ENCODE measurements around the gene POLR2F. TPM values are rescaled to one million over a fixed set of nuclear protein-coding genes. Genes with fewer than 3 reads are reported as not detected.

POLR2F gene
- total RNA-seq, 4 donors from 2014 or later = 33.3 to 83.9 (median 57.6) TPM

DNA sequence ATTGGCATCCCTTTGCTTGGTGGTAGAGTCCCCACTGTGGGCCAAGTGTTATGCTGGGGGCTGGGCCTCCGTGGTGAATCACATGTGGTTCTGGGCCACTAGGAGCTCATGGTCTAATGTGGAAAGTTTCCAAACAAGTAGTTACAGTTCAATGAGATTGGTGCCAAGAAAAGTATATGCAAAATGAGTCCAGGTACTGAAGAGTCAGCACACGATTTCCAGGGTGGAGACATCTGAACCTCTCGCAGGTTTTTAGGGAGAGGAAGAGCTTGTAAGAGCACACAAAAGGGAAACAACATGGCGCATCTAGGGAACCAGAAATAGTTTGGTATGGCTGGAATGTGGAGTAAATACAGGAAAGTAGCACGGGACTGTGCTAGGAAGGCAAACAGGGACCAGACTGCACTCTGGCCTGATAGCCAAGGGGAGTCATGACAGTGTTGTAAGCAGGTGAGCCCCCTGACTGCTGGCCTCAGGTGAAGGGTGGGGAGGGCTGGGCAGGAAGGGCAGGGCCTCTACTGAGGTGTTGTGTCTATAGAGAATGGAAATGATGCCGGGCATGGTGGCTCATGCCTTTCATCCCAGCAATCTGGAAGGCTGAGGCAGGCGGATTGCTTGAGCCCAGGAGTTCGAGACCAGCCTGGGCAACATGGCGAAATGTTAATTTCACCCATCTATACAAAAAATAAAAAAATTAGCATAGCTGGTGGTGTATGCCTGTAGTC is 12.6 kb downstream of the POLR2F start:
- no peak for DNase-seq (ENCODE audit: low spot score in 2 of 2)
- 66 to 73% methylated on average over 9 of the region's 9 CpGs for WGBS, 2 donors
- intact Hi-C loops (cut with DNase I; ENCODE audit: low total_unique reads) = loop anchor here (5.0 kb wide), 1 partner anchor 149 kb away; no protein-coding TSS in a partner anchor
- TF ChIP-seq CTCF (IDR thresholded peaks at IDR 0.05) (no peak), POLR2A (IDR thresholded peaks at IDR 0.05) (no peak)
- no peak overlapping the region for H3K4me3 ChIP-seq (ENCODE audit: low read depth, poor library complexity, severe bottlenecking)

DNA sequence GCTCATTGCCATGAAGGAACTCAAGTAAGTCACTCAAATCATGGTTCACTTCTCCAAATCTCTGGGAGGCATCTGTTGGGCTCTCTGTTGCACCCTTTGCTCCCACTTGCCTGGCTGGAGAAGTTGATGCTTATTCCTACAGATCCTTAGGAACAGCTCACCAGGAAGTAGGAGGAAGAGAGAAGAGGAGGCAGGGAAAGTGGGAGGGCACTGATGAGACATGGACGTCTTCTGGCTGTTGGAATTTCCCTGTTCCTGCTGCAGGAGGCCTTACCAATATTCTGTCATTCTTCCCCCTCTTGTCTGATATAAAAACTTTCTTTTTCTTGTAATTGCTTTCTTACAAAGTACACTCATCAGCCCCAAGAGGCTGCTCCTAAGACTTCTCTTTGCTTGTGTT is 13.6 kb downstream of the POLR2F start:
- no peak for TF ChIP-seq POLR2A (IDR thresholded peaks at IDR 0.05)
- TF ChIP-seq CTCF (IDR thresholded peaks at IDR 0.05) = no peak
- DNase-seq (ENCODE audit: low spot score in 2 of 2) = no peak
- no peak overlapping the region for H3K4me3 ChIP-seq (ENCODE audit: low read depth, poor library complexity, severe bottlenecking)
- intact Hi-C loops (cut with DNase I; ENCODE audit: low total_unique reads) = loop anchor here (5.0 kb wide), 1 partner anchor 150 kb away; no protein-coding TSS in a partner anchor
- WGBS, 2 donors = 63 to 64% methylated on average over 1 of the region's 1 CpG

- intact Hi-C loops (cut with DNase I; ENCODE audit: low total_unique reads) = loop anchor here (5.0 kb wide), 1 partner anchor 151 kb away; no protein-coding TSS in a partner anchor
- DNase-seq (ENCODE audit: low spot score in 2 of 2) = no peak
- WGBS, 2 donors = 91 to 92% methylated on average over 13 to 14 of the region's 14 CpGs
- TF ChIP-seq CTCF (IDR thresholded peaks at IDR 0.05) (no peak), POLR2A (IDR thresholded peaks at IDR 0.05) (no peak)
- no peak overlapping the region for H3K4me3 ChIP-seq (ENCODE audit: low read depth, poor library complexity, severe bottlenecking)
These were observed 14.3 kb downstream of the POLR2F start for GRCh38 chr22:37967637-37968451.

GRCh38 chr22:37968452-37969251 is 15.2 kb downstream of the POLR2F start:
- WGBS, 2 donors = 91 to 100% methylated on average over 5 of the region's 5 CpGs
- intact Hi-C loops (cut with DNase I; ENCODE audit: low total_unique reads) = loop anchor here (5.0 kb wide), 1 partner anchor 151 kb away; no protein-coding TSS in a partner anchor
- DNase-seq (ENCODE audit: low spot score in 2 of 2) = no peak
- no peak overlapping the region for H3K4me3 ChIP-seq (ENCODE audit: low read depth, poor library complexity, severe bottlenecking)
- TF ChIP-seq CTCF (IDR thresholded peaks at IDR 0.05) (no peak), POLR2A (IDR thresholded peaks at IDR 0.05) (no peak)

DNA sequence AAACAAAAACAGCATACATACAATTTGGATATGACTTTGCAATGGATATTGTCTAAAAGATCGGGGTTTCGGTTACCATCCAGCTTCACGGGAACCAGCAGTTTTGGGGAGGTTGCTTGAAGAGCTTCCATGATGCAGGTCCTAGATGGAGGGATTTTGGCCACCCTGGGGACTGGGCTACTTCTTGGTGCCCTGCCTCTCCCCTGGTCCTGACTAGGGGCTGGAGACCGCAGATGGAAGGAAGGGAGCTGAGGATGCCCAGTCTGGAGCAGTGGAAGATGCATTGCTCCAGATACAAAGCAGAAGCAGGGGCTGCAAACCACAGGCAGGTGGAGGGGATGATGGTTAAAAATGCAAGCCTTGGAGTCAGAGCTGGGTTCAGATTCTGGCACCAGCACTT is 17.4 kb downstream of the POLR2F start:
- H3K4me3 ChIP-seq (ENCODE audit: low read depth, poor library complexity, severe bottlenecking) = no peak overlapping the region
- TF ChIP-seq CTCF (IDR thresholded peaks at IDR 0.05) (no peak), POLR2A (IDR thresholded peaks at IDR 0.05) (no peak)
- intact Hi-C loops (cut with DNase I; ENCODE audit: low total_unique reads) = no loop called here
- WGBS, 2 donors = 92 to 95% methylated on average over 4 of the region's 4 CpGs
- DNase-seq (ENCODE audit: low spot score in 2 of 2) = no peak

Measured in lower leg skin (tissue), 4 donors.